Measurements from ENCODE around the gene LHFPL4.
A peak's percentile ranks its signal among the peaks of the same experiment; 100 is the strongest.

LHFPL4 gene

DNA sequence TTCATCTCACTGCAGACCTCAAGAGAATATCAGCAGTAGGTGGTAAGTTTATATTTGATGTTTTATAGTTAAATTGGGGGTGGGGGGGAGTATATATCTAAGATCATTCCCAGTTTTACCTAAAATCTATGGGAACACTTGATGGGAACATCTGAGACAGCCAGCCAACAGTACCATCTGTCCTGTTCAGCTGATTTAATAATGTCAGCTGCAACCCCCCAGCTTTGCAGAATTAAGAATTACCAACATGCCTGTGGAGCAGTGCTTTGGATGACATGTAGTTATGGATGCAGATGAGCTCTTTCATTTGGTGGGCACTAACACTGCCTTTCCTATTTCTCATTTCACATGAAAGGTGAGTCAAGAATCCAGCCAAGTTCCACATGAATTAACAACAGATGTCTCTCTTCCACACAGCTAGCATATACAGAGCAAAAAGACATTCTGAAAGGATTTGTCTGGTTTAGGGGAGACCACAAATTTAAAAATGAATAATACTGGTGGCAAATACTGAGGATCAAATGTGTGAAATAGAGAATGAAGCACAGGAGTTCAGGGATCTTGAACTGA is 80.0 kb downstream of the LHFPL4 start:
- DNase-seq = peak in 1 of 14 donors; percentile 25

DNA sequence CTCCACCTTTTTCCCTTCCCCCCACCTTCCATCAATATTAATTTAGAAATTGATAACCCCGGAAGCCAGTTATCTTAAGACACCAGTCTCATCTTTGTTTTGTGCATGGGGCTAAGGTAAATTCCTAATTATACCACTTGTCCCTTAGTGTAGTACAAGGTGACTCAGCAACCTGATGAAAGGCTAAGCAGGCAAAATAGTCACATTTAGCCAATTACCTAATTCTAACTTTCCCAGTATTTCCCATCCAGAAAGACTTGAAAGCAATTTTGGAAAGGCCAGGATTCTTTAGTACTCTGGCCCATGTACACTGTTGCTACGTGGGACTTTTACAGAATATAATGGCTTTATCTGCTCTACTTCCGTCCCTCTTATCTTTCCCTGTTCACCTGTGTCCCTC is 83.6 kb downstream of the LHFPL4 start:
- DNase-seq = no peak

DNA sequence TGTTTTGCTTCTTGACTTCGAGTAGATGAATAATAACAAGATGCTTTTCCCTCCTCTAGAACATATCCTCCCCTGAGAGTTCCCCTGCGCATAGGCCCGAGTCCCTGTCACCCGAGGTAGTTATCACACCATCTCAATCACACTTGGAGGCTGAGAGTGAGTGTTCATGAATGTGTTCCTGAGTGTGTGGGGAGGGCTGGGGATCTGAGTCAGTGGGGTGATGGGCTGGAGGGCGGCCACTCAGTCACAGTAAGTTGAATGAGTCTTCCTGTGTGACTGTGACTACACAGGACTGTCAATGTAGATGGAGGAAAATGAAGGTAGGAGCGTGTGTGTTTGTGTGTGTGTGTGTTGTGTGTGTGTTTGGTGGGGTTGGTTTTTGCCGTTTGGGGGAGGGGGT is 85.2 kb downstream of the LHFPL4 start:
- no peak for DNase-seq

- no peak for DNase-seq
These were observed 86.2 kb downstream of the LHFPL4 start for GRCh38 chr3:9467451-9467850.

DNA sequence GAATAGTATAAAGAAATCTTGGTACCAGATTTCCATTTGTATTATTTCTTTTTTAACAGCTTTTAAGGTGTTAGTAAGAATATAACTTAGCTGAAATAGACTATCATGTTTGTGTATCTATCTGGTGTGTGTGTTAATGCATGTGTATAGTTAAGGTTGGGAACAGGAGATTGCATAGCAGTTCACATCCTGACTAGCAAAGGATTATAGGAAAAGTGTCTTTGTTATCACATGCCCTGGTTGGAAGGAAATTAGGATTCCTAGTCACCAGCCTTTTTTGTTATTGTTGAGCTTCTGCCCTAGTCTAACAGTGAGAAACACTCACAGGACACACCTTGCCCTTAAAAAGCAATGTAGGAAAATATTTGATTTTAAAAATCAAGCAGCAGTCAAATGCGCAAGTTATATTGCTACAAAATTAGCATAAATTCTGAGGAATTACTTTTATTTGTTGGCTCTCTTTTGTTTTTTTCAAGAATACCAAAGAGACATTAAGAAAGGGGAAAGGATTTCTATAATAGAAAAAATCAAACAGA is 98.0 kb downstream of the LHFPL4 start:
- no peak for DNase-seq

DNA sequence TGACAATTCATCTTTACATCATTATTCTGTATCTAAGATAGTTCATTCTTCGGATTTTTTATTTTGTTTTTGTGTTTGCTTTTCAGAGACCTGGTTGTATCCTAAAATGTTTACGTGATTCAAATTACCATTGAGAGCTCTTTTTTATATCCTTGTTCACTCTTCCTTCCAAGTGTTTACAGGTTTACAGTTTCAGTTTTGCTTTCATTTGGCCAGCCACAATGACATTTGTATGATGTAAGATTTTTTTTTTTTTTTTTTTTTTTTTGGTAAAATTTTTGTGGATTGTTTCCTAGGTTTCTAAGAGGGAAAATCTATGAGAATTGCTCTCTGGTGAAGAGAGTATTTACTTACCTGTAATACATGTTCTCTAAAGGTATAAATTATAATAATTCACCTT is 101.2 kb downstream of the LHFPL4 start:
- no peak for DNase-seq

GRCh38 chr3:9450991-9451390 is 102.6 kb downstream of the LHFPL4 start:
- no peak for DNase-seq

DNA sequence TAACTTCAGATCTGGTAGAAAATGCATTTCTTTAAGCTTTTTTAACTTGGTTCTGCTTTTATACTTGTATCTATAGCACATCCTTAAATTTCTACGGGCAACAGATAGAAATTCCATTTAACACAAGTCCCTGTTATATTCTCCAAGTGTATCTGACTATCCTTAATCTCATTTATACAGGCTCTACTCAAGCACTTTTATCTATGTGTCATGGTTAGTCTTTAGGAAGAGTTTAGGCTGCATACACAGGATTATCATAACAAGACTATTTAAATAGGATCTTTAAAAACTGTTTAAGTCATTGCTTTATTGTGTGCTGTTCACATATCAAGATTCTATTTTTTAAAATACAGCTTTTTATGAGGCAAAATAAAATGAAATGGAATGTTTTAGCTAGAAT is 103.5 kb downstream of the LHFPL4 start:
- no peak for DNase-seq

GRCh38 chr3:9448643-9449042 is 105.0 kb downstream of the LHFPL4 start:
- DNase-seq = no peak
